ENCODE data around the gene CCDC170. TPM values are rescaled to one million over a fixed set of nuclear protein-coding genes. Genes with fewer than 3 reads are reported as not detected.

CCDC170 gene
- total and polyA plus RNA-seq, 12 donors: 0.13 to 1.6 (median 0.35) TPM

GRCh38 chr6:151499551-151499950 is 5.7 kb downstream of the CCDC170 start:
- intact Hi-C loops (cut with DNase I): no loop called here
- peaks cover 0 to 68% (median 0%) of the 10 kb centered on the region in 9 donors for H3K4me1 ChIP-seq
- H3K27ac ChIP-seq: peak overlapping the region in 1 of 10 donors; percentile 62
- H3K27me3 ChIP-seq: peaks cover 0 to 29% (median 17%) of the 10 kb centered on the region in 7 donors
- no peaks in the 10 kb centered on the region for H3K9me3 ChIP-seq
- no peak for DNase-seq
- WGBS, 2 donors: 70 to 80% methylated on average over 5 of the region's 5 CpGs
- no peak overlapping the region for H3K4me3 ChIP-seq
- no peak for TF ChIP-seq CTCF (IDR thresholded peaks at IDR 0.05)
- no peaks in the 10 kb centered on the region for H3K36me3 ChIP-seq
- no peak for ATAC-seq

GRCh38 chr6:151501511-151502136 is 7.8 kb downstream of the CCDC170 start:
- no peak for DNase-seq
- Histone ChIP-seq H3K4me3 (no peak overlapping the region), H3K4me1 (peaks cover 0 to 58% (median 0%) of the 10 kb centered on the region in 9 donors), H3K27me3 (peaks cover 0 to 8% (median 0%) of the 10 kb centered on the region in 7 donors), H3K36me3 (no peaks in the 10 kb centered on the region), H3K9me3 (no peaks in the 10 kb centered on the region), H3K27ac (peak overlapping the region in 3 of 10 donors; percentile 11 to 62 (median 20))
- no peak for ATAC-seq
- no peak for TF ChIP-seq CTCF (IDR thresholded peaks at IDR 0.05)
- WGBS, 2 donors: 81 to 83% methylated on average over 1 of the region's 1 CpG
- intact Hi-C loops (cut with DNase I): no loop called here

GRCh38 chr6:151502499-151502898 is 8.7 kb downstream of the CCDC170 start:
- TF ChIP-seq CTCF (IDR thresholded peaks at IDR 0.05): no peak
- H3K4me1 ChIP-seq: peaks cover 0 to 52% (median 0%) of the 10 kb centered on the region in 9 donors
- intact Hi-C loops (cut with DNase I): no loop called here
- ATAC-seq: no peak
- H3K36me3 ChIP-seq: no peaks in the 10 kb centered on the region
- no peak for DNase-seq
- 94 to 96% methylated on average over 4 of the region's 4 CpGs for WGBS, 2 donors
- H3K27ac ChIP-seq: peak overlapping the region in 1 of 10 donors; percentile 62
- no peak overlapping the region for H3K4me3 ChIP-seq
- H3K27me3 ChIP-seq: peaks cover 0 to 7% (median 0%) of the 10 kb centered on the region in 7 donors
- H3K9me3 ChIP-seq: no peaks in the 10 kb centered on the region

- Histone ChIP-seq H3K4me3 (no peak overlapping the region), H3K27me3 (peaks cover 0 to 5% (median 0%) of the 10 kb centered on the region in 7 donors), H3K4me1 (peaks cover 0 to 18% (median 0%) of the 10 kb centered on the region in 9 donors), H3K36me3 (no peaks in the 10 kb centered on the region), H3K27ac (peak overlapping the region in 1 of 10 donors; percentile 50), H3K9me3 (no peaks in the 10 kb centered on the region)
- WGBS, 2 donors: 87 to 92% methylated on average over 2 of the region's 2 CpGs
- ATAC-seq (peak in 2 of 8 donors; percentile 13 to 46), DNase-seq (no peak)
- no peak for TF ChIP-seq CTCF (IDR thresholded peaks at IDR 0.05)
- intact Hi-C loops (cut with DNase I): no loop called here
Measured at GRCh38 chr6:151506761-151507160, 12.9 kb downstream of the CCDC170 start.
